Muscle of back (tissue), 11 donors: ENCODE data around the gene SLC12A7. TPM values are rescaled to one million over a fixed set of nuclear protein-coding genes. Genes with fewer than 3 reads are reported as not detected.
A peak's percentile ranks its signal among the peaks of the same experiment; 100 is the strongest.

Source experiments
- DNase-seq, 3 donors: peaks; one replicate each; pipeline versions ENCODE4 v3.0.0 to v3.0.0-alpha.2; 2013
- polyA plus RNA-seq, 10 donors: library from polyadenylated mRNA; unstranded; fragments of 120-200 nt; gene quantifications; one replicate each; pipeline ENCODE4 v1.2.1, GENCODE V29; 2013; ENCODE audit not compliant: insufficient read length in 10 of 10

SLC12A7 gene
- polyA plus RNA-seq, 10 donors = 6.8 to 13.6 (median 8.3) TPM

GRCh38 chr5:1021136-1021968, 90.5 kb downstream of the SLC12A7 start:
- DNase-seq = peak; percentile 45 to 89 (median 82)

- no peak for DNase-seq
Observed at GRCh38 chr5:1020452-1020961, 91.4 kb downstream of the SLC12A7 start.

- DNase-seq = no peak
Observed at GRCh38 chr5:1019001-1019905, 92.6 kb downstream of the SLC12A7 start.

- DNase-seq = no peak
Observed at GRCh38 chr5:1018596-1018995, 93.3 kb downstream of the SLC12A7 start.

- DNase-seq = no peak
Observed at GRCh38 chr5:1017691-1018455, 94.0 kb downstream of the SLC12A7 start.

- no peak for DNase-seq
Observed at GRCh38 chr5:1017056-1017455, 94.8 kb downstream of the SLC12A7 start.

GRCh38 chr5:1016476-1016875, 95.4 kb downstream of the SLC12A7 start:
- DNase-seq = no peak

- no peak for DNase-seq
Observed at GRCh38 chr5:1016036-1016435, 95.8 kb downstream of the SLC12A7 start.

GRCh38 chr5:1015507-1015906, 96.4 kb downstream of the SLC12A7 start:
- DNase-seq = no peak

GRCh38 chr5:1014781-1015221, 97.1 kb downstream of the SLC12A7 start:
- DNase-seq = no peak

GRCh38 chr5:1014346-1014745, 97.5 kb downstream of the SLC12A7 start:
- DNase-seq = no peak

GRCh38 chr5:1013948-1014301, 97.9 kb downstream of the SLC12A7 start:
- no peak for DNase-seq

- no peak for DNase-seq
Observed at GRCh38 chr5:1013238-1013947, 98.5 kb downstream of the SLC12A7 start.

- DNase-seq = no peak
Observed at GRCh38 chr5:1012900-1013237, 99.0 kb downstream of the SLC12A7 start.

- no peak for DNase-seq
Observed at GRCh38 chr5:1012313-1012841, 99.5 kb downstream of the SLC12A7 start.

GRCh38 chr5:1011741-1012312, 100.0 kb downstream of the SLC12A7 start:
- no peak for DNase-seq

GRCh38 chr5:1011226-1011631, 100.6 kb downstream of the SLC12A7 start:
- no peak for DNase-seq

- DNase-seq = no peak
Observed at GRCh38 chr5:1010641-1011046, 101.2 kb downstream of the SLC12A7 start.

GRCh38 chr5:1010181-1010510, 101.7 kb downstream of the SLC12A7 start:
- no peak for DNase-seq

GRCh38 chr5:1009359-1010180, 102.3 kb downstream of the SLC12A7 start:
- DNase-seq = no peak
